ENCODE results near the gene ZNF677. TPM values are rescaled to one million over a fixed set of nuclear protein-coding genes. Genes with fewer than 3 reads are reported as not detected.
"Not testable (repeated sequence)": the region's sequence is repeated elsewhere in the genome, so short reads cannot be mapped to it uniquely, and the experiment has no call there.

ZNF677 gene
- total RNA-seq: 10 to 100 TPM in 7 of 9 donors, 1 to 10 TPM in 2; 6.9 to 34.2 (median 20.8) TPM
- polyA plus RNA-seq: 10 to 100 TPM in 1 of 3 donors, 1 to 10 TPM in 2; 6.9 to 22.4 (median 7.6) TPM
- long read RNA-seq, donor 1, transcript ZNF677-209 (1 exons, 3,207 nt): major isoform, 7 of 12 reads
- long read RNA-seq, donor 1, partial matches to known transcripts: 0 of 12 reads
- long read RNA-seq, donor 1, other reads (novel, unspliced or antisense): 0 of 12 reads
- long read RNA-seq, donor 2, transcript ZNF677-209 (1 exons, 3,207 nt): major isoform, 8 of 13 reads
- long read RNA-seq, donor 2, partial matches to known transcripts: 0 of 13 reads
- long read RNA-seq, donor 2, other reads (novel, unspliced or antisense): 0 of 13 reads
- long read RNA-seq, donor 3, transcript ZNF677-209 (1 exons, 3,207 nt): major isoform, 7 of 10 reads
- long read RNA-seq, donor 3, partial matches to known transcripts: 0 of 10 reads
- long read RNA-seq, donor 3, other reads (novel, unspliced or antisense): 0 of 10 reads
- long read RNA-seq, donor 4, partial matches to known transcripts: 1 of 10 reads
- long read RNA-seq, donor 4, other reads (novel, unspliced or antisense): 2 of 10 reads
- long read RNA-seq, donor 5, partial matches to known transcripts: 0 of 6 reads
- long read RNA-seq, donor 5, other reads (novel, unspliced or antisense): 3 of 6 reads
- long read RNA-seq, donor 6, partial matches to known transcripts: 0 of 3 reads
- long read RNA-seq, donor 6, other reads (novel, unspliced or antisense): 1 of 3 reads
- long read RNA-seq, donor 7, partial matches to known transcripts: 0 of 4 reads
- long read RNA-seq, donor 7, other reads (novel, unspliced or antisense): 0 of 4 reads
- long read RNA-seq, donor 8, transcript ZNF677-209 (1 exons, 3,207 nt): major isoform, 6 of 12 reads
- long read RNA-seq, donor 8, partial matches to known transcripts: 0 of 12 reads
- long read RNA-seq, donor 8, other reads (novel, unspliced or antisense): 0 of 12 reads
- long read RNA-seq, donor 9, transcript ZNF677-209 (1 exons, 3,207 nt): major isoform, 11 of 14 reads
- long read RNA-seq, donor 9, partial matches to known transcripts: 0 of 14 reads
- long read RNA-seq, donor 9, other reads (novel, unspliced or antisense): 0 of 14 reads
- long read RNA-seq, donor 10, partial matches to known transcripts: 0 of 7 reads
- long read RNA-seq, donor 10, other reads (novel, unspliced or antisense): 0 of 7 reads

- DNase-seq: peak; percentile 89 to 95 (median 94)
- Histone ChIP-seq H3K4me1 (replicated peaks in 1 of 2) (peaks cover 5 to 8% of the 10 kb centered on the region in 2 donors), H3K9me3 (replicated peaks in 1 of 3) (no peaks in the 10 kb centered on the region), H3K4me3 (peak within 1 kb of the TSS; percentile 46 to 90 (median 74)), H3K36me3 (replicated peaks in 1 of 2) (peaks cover 0 to 15% of the 10 kb centered on the region in 2 donors), H3K27me3 (no peaks in the 10 kb centered on the region), H3K27ac (peak within 1 kb of the TSS in 3 of 5 donors; percentile 56 to 80 (median 76))
- 1 to 6% (median 3%) methylated on average over 28 to 72 of the region's 72 CpGs for WGBS, 4 donors
- TF ChIP-seq POLR2A (IDR thresholded peaks at IDR 0.05): peak in 1 of 2 donors; percentile 65
- TF ChIP-seq, protein P1, sequence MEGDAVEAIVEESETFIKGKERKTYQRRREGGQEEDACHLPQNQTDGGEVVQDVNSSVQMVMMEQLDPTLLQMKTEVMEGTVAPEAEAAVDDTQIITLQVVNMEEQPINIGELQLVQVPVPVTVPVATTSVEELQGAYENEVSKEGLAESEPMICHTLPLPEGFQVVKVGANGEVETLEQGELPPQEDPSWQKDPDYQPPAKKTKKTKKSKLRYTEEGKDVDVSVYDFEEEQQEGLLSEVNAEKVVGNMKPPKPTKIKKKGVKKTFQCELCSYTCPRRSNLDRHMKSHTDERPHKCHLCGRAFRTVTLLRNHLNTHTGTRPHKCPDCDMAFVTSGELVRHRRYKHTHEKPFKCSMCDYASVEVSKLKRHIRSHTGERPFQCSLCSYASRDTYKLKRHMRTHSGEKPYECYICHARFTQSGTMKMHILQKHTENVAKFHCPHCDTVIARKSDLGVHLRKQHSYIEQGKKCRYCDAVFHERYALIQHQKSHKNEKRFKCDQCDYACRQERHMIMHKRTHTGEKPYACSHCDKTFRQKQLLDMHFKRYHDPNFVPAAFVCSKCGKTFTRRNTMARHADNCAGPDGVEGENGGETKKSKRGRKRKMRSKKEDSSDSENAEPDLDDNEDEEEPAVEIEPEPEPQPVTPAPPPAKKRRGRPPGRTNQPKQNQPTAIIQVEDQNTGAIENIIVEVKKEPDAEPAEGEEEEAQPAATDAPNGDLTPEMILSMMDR (IDR thresholded peaks at IDR 0.05): no peak
- intact Hi-C loops (cut with DNase I): no loop called here
These were observed at the start of gene ZNF677 for GRCh38 chr19:53254411-53255341. Gene ZNF677, minus strand, starts transcription at chr19:53254873. Its CDS starts 3,323 bp downstream, at chr19:53251550.

GRCh38 chr19:53301341-53301740 is 46.7 kb upstream of the ZNF677 start:
- intact Hi-C loops (cut with DNase I); H3K9me3 ChIP-seq (replicated peaks in 1 of 3): not testable (repeated sequence)
- WGBS, 4 donors: 29 to 53% methylated on average over 1 to 2 of the region's 8 CpGs; no CpG with 5 or more reads in 2 of the 4 donors

GRCh38 chr19:53294786-53295441 is 40.2 kb upstream of the ZNF677 start:
- 71 to 87% (median 83%) methylated on average over 7 of the region's 7 CpGs for WGBS, 4 donors
- H3K27me3 ChIP-seq: no peaks in the 10 kb centered on the region

More at GRCh38 chr19:53301341-53301740, 46.7 kb upstream of the ZNF677 start:
- H3K27me3 ChIP-seq; DNase-seq; H3K4me1 ChIP-seq (replicated peaks in 1 of 2); H3K27ac ChIP-seq; H3K4me3 ChIP-seq; H3K36me3 ChIP-seq (replicated peaks in 1 of 2): not testable (repeated sequence)

More at GRCh38 chr19:53294786-53295441, 40.2 kb upstream of the ZNF677 start:
- DNase-seq: no peak
- no peaks in the 10 kb centered on the region for H3K9me3 ChIP-seq (replicated peaks in 1 of 3)
- intact Hi-C loops (cut with DNase I): no loop called here
- no peaks in the 10 kb centered on the region for H3K36me3 ChIP-seq (replicated peaks in 1 of 2)
- TF ChIP-seq, protein P1 (IDR thresholded peaks at IDR 0.05): no peak
- TF ChIP-seq POLR2A (IDR thresholded peaks at IDR 0.05): no peak
- no peak overlapping the region for H3K27ac ChIP-seq
- H3K4me1 ChIP-seq (replicated peaks in 1 of 2): no peaks in the 10 kb centered on the region
- H3K4me3 ChIP-seq: no peak overlapping the region

Measured in adrenal gland (tissue), 19 donors.